ENCODE measurements around the gene PBX3. TPM values are rescaled to one million over a fixed set of nuclear protein-coding genes. Genes with fewer than 3 reads are reported as not detected.

The PBX3 gene
- total and polyA plus RNA-seq, 2 of the 13 experiments (the other 11 are each of a cell fraction or from before 2014, with no cell fraction given) = 6.0 to 11.2 TPM

- 93% methylated on average over 2 of the region's 2 CpGs for WGBS (ENCODE audit: low lambda C conversion rate)
- no peaks in the 10 kb centered on the region for H3K79me2 ChIP-seq (ENCODE audit: insufficient read depth, low read length)
Observed at GRCh38 chr9:125897481-125897880, 150.3 kb downstream of the PBX3 start.

GRCh38 chr9:125902214-125902613 lies 155.0 kb downstream of the PBX3 start:
- ChIA-PET CTCF (ENCODE audit: low intra/inter-chr PET ratio, low total read pairs) (no interaction called here), POLR2A (no interaction called here)
- H3K4me1 ChIP-seq (ENCODE audit: insufficient read depth, low read length) = peaks cover 5% of the 10 kb centered on the region; the same call in 1 of the 2 replicates
- 95% methylated on average over 3 of the region's 3 CpGs for WGBS (ENCODE audit: low lambda C conversion rate)
- no peak overlapping the region for H3K9ac ChIP-seq (ENCODE audit: insufficient read depth, low read depth, low read length)
- no peaks in the 10 kb centered on the region for H3K27me3 ChIP-seq (ENCODE audit: control insufficient read depth in 1 of 2, insufficient read depth in 2 of 2, low read length in 2 of 2)
- in situ Hi-C loops (cut with HindIII; ENCODE audit: extremely low pct_ligation_motif_present, low pct_unique_long_range_greater_than_20kb) (no loop called here), intact Hi-C loops (cut with micrococcal nuclease; ENCODE audit: unreplicated experiment) (no loop called here)
- H3K4me3 ChIP-seq (replicated peaks in 1 of 3; ENCODE audit: insufficient read depth in 1 of 3, low read depth in 2 of 3, low read length in 3 of 3) = no peak overlapping the region
- no peak overlapping the region for H2AFZ ChIP-seq (ENCODE audit: low read length)
- H3K27ac ChIP-seq (ENCODE audit: extremely low read length, insufficient read depth, low read length) = no peak overlapping the region
- FAIRE-seq = no peak
- H3K9me3 ChIP-seq (ENCODE audit: low read length) = no peaks in the 10 kb centered on the region
- no peaks in the 10 kb centered on the region for H3K36me3 ChIP-seq (replicated peaks in 1 of 2; ENCODE audit: control insufficient read depth in 1 of 2, insufficient read depth in 2 of 2, low read length in 2 of 2)
- H3K4me2 ChIP-seq (ENCODE audit: low read depth, low read length) = no peak overlapping the region
- no peak for DNase-seq (ENCODE audit: low spot score)
- no peaks in the 10 kb centered on the region for H4K20me1 ChIP-seq (ENCODE audit: insufficient read depth, low read length)
- TF ChIP-seq HNRNPUL1 (IDR thresholded peaks at IDR 0.05; ENCODE audit: low read depth, low read length) = no peak
- no peaks in the 10 kb centered on the region for H3K79me2 ChIP-seq (ENCODE audit: insufficient read depth, low read length)
- no peak for ATAC-seq
- BruUV-seq (replicated peaks) = no TSS peak

More at GRCh38 chr9:125897481-125897880, 150.3 kb downstream of the PBX3 start:
- no peaks in the 10 kb centered on the region for H3K27me3 ChIP-seq (ENCODE audit: control insufficient read depth in 1 of 2, insufficient read depth in 2 of 2, low read length in 2 of 2)
- no peaks in the 10 kb centered on the region for H3K36me3 ChIP-seq (replicated peaks in 1 of 2; ENCODE audit: control insufficient read depth in 1 of 2, insufficient read depth in 2 of 2, low read length in 2 of 2)
- H3K4me1 ChIP-seq (ENCODE audit: insufficient read depth, low read length) = peaks cover 5% of the 10 kb centered on the region; the same call in 1 of the 2 replicates
- DNase-seq (ENCODE audit: low spot score) = no peak
- no peak overlapping the region for H3K27ac ChIP-seq (ENCODE audit: extremely low read length, insufficient read depth, low read length)
- no peaks in the 10 kb centered on the region for H3K9me3 ChIP-seq (ENCODE audit: low read length)
- no peak overlapping the region for H3K4me3 ChIP-seq (replicated peaks in 1 of 3; ENCODE audit: insufficient read depth in 1 of 3, low read depth in 2 of 3, low read length in 3 of 3)
- no peak for TF ChIP-seq BCL3 (CRISPR knock-in tag; IDR thresholded peaks at IDR 0.05)
- no peak for TF ChIP-seq ZNF570 (CRISPR knock-in tag; IDR thresholded peaks at IDR 0.05; ENCODE audit: borderline replicate concordance)
- no peak for TF ChIP-seq WIZ (CRISPR knock-in tag; IDR thresholded peaks at IDR 0.05)
- TF ChIP-seq ATM (IDR thresholded peaks at IDR 0.05; ENCODE audit: borderline replicate concordance) = no peak
- no peak for TF ChIP-seq ZNF761 (CRISPR knock-in tag; conservative IDR thresholded peaks at IDR 0.05)
- no peak for TF ChIP-seq RFX3 (CRISPR knock-in tag; IDR thresholded peaks at IDR 0.05)
- no peak for TF ChIP-seq MBD4 (IDR thresholded peaks at IDR 0.05; ENCODE audit: borderline replicate concordance, low read length)
- no peak for TF ChIP-seq SRF (IDR thresholded peaks at IDR 0.05; ENCODE audit: low read depth, low read length)
- no peak for TF ChIP-seq NAIF1 (CRISPR knock-in tag; IDR thresholded peaks at IDR 0.05; ENCODE audit: borderline replicate concordance)
- TF ChIP-seq ZNF33A (CRISPR knock-in tag; IDR thresholded peaks at IDR 0.05; ENCODE audit: borderline replicate concordance) = no peak
- no peak for TF ChIP-seq ZNF224 (CRISPR knock-in tag; IDR thresholded peaks at IDR 0.05)
- TF ChIP-seq ZNF720 (CRISPR knock-in tag; IDR thresholded peaks at IDR 0.05) = no peak
- TF ChIP-seq RCOR2 (CRISPR knock-in tag; IDR thresholded peaks at IDR 0.05) = no peak
- POLR2A ChIA-PET = no interaction called here
- H3K9ac ChIP-seq (ENCODE audit: insufficient read depth, low read depth, low read length) = no peak overlapping the region
- no peak for ATAC-seq
- in situ Hi-C loops (cut with HindIII; ENCODE audit: extremely low pct_ligation_motif_present, low pct_unique_long_range_greater_than_20kb) (no loop called here), intact Hi-C loops (cut with micrococcal nuclease; ENCODE audit: unreplicated experiment) (no loop called here)
- no peaks in the 10 kb centered on the region for H4K20me1 ChIP-seq (ENCODE audit: insufficient read depth, low read length)
- H2AFZ ChIP-seq (ENCODE audit: low read length) = no peak overlapping the region
- no TSS peak for BruUV-seq (replicated peaks)
- FAIRE-seq = no peak
- H3K4me2 ChIP-seq (ENCODE audit: low read depth, low read length) = no peak overlapping the region
- CTCF ChIA-PET (ENCODE audit: low intra/inter-chr PET ratio, low total read pairs) = no interaction called here

All from HepG2 (cell line).